ENCODE data around the gene TRAM2.

- TF ChIP-seq POLR2A (IDR thresholded peaks at IDR 0.05; ENCODE audit: low read depth, low read length) (no peak), TAF1 (IDR thresholded peaks at IDR 0.05; ENCODE audit: borderline replicate concordance, low read depth, low read length) (no peak), POLR2AphosphoS5 (IDR thresholded peaks at IDR 0.05; ENCODE audit: low read depth, low read length) (no peak)
Observed at GRCh38 chr6:52538901-52539354, 37.9 kb downstream of the TRAM2 start.
